NB4 (cell line): ENCODE measurements around the gene RBMS1.

Experiments
- CTCF ChIP-seq: IDR thresholded peaks from one replicate; pipeline ENCODE4 v1.5.1; 2012; ENCODE audit warnings: low read depth, low read length
- POLR2A ChIP-seq: IDR thresholded peaks from 2 replicates; pipeline ENCODE4 v1.6.1; 2011; ENCODE audit warnings: mild to moderate bottlenecking; ENCODE audit not compliant: insufficient read length; ENCODE audit errors: extremely low read depth

GRCh38 chr2:160241251-160242137 lies 252.1 kb downstream of the RBMS1 start:
- no peak for TF ChIP-seq CTCF
- no peak for TF ChIP-seq POLR2A
